ENCODE measurements around the gene ZAP70.

ZAP70 gene

GRCh38 chr2:97788986-97789644 lies 75.7 kb downstream of the ZAP70 start:
- TF ChIP-seq CTCF (IDR thresholded peaks at IDR 0.05; ENCODE audit: low read length, missing control alignments), result no peak
- DNase-seq (ENCODE audit: low read depth), result no peak

More at GRCh38 chr2:97788986-97789644, 75.7 kb downstream of the ZAP70 start:
- no peak overlapping the region for H3K4me3 ChIP-seq (replicated peaks; ENCODE audit: low read depth, low read length)
